Parathyroid adenoma (tissue), 2 donors: ENCODE measurements around the gene ALPI.

ENCODE experiments used
- H2AFZ ChIP-seq: fragments of 300-600 bp; sonication (generic); one replicate; pipeline ENCODE4 v1.7.0; 2017; ENCODE audit warnings: antibody characterized with exemption, mild to moderate bottlenecking
- H3K27ac ChIP-seq: fragments of 300-600 bp; sonication (generic); one replicate; pipeline ENCODE4 v1.7.0; 2017
- H3K27me3 ChIP-seq: fragments of 300-600 bp; sonication (generic); one replicate; pipeline ENCODE4 v1.7.0; 2017; ENCODE audit warnings: low read length; ENCODE audit not compliant: control insufficient read depth, insufficient read depth
- H3K36me3 ChIP-seq: fragments of 300-600 bp; sonication (generic); one replicate; pipeline ENCODE4 v1.7.0; 2017; ENCODE audit warnings: low read length; ENCODE audit not compliant: control insufficient read depth, insufficient read depth
- H3K4me1 ChIP-seq: fragments of 300-600 bp; sonication (generic); one replicate; pipeline ENCODE4 v1.7.0; 2017; ENCODE audit warnings: control low read depth
- H3K4me2 ChIP-seq: fragments of 300-600 bp; sonication (generic); one replicate; pipeline ENCODE4 v1.7.0; 2017; ENCODE audit warnings: low read length
- H3K4me3 ChIP-seq: fragments of 300-600 bp; sonication (generic); one replicate; pipeline ENCODE4 v1.7.0; 2017; ENCODE audit warnings: low read depth, low read length
- H3K79me2 ChIP-seq: fragments of 300-600 bp; sonication (generic); one replicate; pipeline ENCODE4 v1.7.0; 2017; ENCODE audit warnings: control low read depth
- H3K9ac ChIP-seq: fragments of 300-600 bp; sonication (generic); one replicate; pipeline ENCODE4 v1.7.0; 2017; ENCODE audit warnings: mild to moderate bottlenecking
- H3K9me3 ChIP-seq: fragments of 300-600 bp; sonication (generic); one replicate; pipeline ENCODE4 v1.7.0; 2017; ENCODE audit warnings: low read length; ENCODE audit not compliant: control insufficient read depth
- TF ChIP-seq, protein P1 (sequence below): fragments of 300-600 bp; sonication (generic); IDR thresholded peaks from one replicate; pipeline ENCODE4 v1.7.0; 2017; ENCODE audit warnings: antibody characterized with exemption, mild to moderate bottlenecking
- donor health status: primary hyperparathyroidism.

Gene ALPI

DNA sequence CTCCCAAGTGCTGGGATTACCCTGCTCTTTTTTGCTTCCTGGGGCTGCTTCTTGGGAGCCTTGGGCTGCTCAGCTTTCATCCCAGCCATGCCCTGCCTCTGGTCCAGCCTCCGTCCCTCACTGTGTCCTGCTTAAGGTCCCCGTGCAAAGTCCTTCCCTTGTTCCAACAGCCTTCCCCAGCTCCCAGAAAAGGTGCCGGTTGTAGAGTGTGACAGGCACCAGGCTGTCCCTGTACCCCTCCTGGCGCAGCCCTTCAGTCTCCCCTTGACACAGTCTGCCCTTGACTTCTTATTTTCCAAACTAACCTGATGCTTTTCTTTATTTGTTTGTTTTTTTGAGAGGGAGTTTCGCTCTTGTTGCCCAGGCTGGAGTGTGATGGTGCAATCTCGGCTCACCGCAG, 20.1 kb upstream of the ALPI start:
- Histone ChIP-seq H3K27ac (no peak overlapping the region), H3K4me3 (no peak overlapping the region), H3K27me3 (no peaks in the 10 kb centered on the region), H3K36me3 (no peaks in the 10 kb centered on the region), H3K4me1 (no peaks in the 10 kb centered on the region), H3K4me2 (no peak overlapping the region), H2AFZ (no peak overlapping the region), H3K79me2 (no peaks in the 10 kb centered on the region), H3K9ac (no peak overlapping the region), H3K9me3 (no peaks in the 10 kb centered on the region)
- TF ChIP-seq, protein P1, sequence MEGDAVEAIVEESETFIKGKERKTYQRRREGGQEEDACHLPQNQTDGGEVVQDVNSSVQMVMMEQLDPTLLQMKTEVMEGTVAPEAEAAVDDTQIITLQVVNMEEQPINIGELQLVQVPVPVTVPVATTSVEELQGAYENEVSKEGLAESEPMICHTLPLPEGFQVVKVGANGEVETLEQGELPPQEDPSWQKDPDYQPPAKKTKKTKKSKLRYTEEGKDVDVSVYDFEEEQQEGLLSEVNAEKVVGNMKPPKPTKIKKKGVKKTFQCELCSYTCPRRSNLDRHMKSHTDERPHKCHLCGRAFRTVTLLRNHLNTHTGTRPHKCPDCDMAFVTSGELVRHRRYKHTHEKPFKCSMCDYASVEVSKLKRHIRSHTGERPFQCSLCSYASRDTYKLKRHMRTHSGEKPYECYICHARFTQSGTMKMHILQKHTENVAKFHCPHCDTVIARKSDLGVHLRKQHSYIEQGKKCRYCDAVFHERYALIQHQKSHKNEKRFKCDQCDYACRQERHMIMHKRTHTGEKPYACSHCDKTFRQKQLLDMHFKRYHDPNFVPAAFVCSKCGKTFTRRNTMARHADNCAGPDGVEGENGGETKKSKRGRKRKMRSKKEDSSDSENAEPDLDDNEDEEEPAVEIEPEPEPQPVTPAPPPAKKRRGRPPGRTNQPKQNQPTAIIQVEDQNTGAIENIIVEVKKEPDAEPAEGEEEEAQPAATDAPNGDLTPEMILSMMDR: no peak

DNA sequence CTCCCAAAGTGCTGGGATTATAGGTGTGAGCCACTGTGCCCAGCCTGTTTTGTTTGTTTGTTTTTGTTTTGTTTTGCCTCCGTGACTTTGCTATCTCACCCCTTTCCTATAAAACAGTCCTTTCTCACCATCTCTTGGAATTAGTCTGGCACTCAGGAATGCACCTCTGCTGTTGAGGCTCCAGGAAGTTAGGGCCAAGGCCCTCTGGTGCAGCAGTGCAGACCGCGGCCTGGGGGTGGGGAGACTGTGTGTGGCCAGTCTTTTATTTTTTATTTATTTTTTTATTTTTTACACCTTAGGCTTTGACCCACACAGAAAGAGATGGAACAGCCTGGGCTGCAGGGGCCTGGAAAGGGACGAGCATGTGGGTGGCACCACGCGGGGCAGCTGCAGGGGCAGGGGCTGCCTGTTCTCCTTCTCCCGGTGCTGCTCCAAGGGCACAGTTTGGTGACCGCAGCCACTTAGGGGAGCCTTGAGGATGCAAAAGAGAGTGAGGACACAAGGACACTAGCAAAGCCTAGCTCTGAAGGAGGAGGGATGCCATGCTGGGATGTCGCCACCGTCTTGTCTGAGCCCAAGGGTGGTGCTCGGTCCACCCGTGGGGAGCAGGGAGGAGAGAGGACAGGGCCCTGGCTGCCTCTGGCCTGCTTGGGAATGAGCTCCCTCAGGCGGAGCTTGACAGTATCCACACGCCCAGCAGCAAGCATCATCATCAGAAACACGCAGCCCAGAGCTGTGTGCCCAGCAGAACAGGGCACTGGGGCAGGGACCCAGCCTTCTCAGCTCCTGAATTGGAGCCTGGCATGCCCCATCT, 19.4 kb upstream of the ALPI start:
- H3K9ac ChIP-seq: no peak overlapping the region
- no peak overlapping the region for H3K4me2 ChIP-seq
- H3K4me3 ChIP-seq: no peak overlapping the region
- no peak overlapping the region for H2AFZ ChIP-seq
- no peaks in the 10 kb centered on the region for H3K9me3 ChIP-seq
- no peaks in the 10 kb centered on the region for H3K36me3 ChIP-seq
- no peaks in the 10 kb centered on the region for H3K27me3 ChIP-seq
- H3K79me2 ChIP-seq: no peaks in the 10 kb centered on the region
- H3K27ac ChIP-seq: no peak overlapping the region
- no peaks in the 10 kb centered on the region for H3K4me1 ChIP-seq
- TF ChIP-seq, protein P1: no peak

DNA sequence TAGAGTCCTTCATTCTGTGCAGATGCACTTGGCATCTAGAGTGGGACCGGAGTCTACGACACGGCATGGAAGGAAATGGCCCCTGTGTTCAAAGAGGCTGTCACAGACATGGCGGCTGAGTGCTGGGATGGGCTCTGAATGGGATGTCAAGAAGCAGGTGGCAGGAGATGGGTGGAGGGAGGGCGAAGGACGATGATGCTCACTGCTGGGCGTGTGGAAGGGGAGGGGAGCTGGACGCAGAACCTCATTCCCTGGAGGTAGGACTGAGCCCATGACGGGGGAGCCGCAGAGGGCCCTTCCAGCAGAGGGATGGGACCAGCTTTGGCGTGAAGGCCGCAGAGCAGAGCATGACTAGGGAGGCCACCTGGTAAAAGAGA, 18.8 kb upstream of the ALPI start:
- H2AFZ ChIP-seq: no peak overlapping the region
- no peaks in the 10 kb centered on the region for H3K27me3 ChIP-seq
- H3K4me3 ChIP-seq: no peak overlapping the region
- no peak overlapping the region for H3K27ac ChIP-seq
- no peak overlapping the region for H3K9ac ChIP-seq
- no peaks in the 10 kb centered on the region for H3K9me3 ChIP-seq
- TF ChIP-seq, protein P1: no peak
- H3K4me2 ChIP-seq: no peak overlapping the region
- H3K79me2 ChIP-seq: no peaks in the 10 kb centered on the region
- H3K36me3 ChIP-seq: no peaks in the 10 kb centered on the region
- no peaks in the 10 kb centered on the region for H3K4me1 ChIP-seq

DNA sequence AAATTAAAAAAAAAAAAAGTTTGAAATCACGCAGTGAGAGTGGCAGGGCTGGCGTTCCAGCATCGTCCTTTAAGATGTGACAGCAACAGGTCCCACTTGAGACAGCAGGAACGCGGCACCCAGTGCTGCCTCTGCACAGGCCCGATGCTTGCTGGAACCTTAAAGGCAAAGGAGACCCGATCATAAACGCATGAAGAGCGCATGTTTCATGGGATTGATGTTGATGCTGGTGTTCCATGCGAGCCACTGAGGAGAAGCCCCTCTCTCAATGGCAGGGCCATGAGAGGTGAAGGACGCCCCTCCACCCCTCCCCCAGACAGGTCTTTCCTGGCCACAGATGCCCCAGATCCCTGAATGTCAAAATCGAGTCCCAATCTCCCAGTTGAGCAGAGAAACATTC, 17.9 kb upstream of the ALPI start:
- no peaks in the 10 kb centered on the region for H3K4me1 ChIP-seq
- no peak overlapping the region for H3K4me2 ChIP-seq
- no peak overlapping the region for H3K27ac ChIP-seq
- H3K79me2 ChIP-seq: no peaks in the 10 kb centered on the region
- H3K9ac ChIP-seq: no peak overlapping the region
- no peaks in the 10 kb centered on the region for H3K36me3 ChIP-seq
- no peaks in the 10 kb centered on the region for H3K9me3 ChIP-seq
- H2AFZ ChIP-seq: no peak overlapping the region
- no peak overlapping the region for H3K4me3 ChIP-seq
- TF ChIP-seq, protein P1: no peak
- H3K27me3 ChIP-seq: no peaks in the 10 kb centered on the region
